Neural crest cell (in vitro differentiated cells): ENCODE measurements around the gene POU2F1. TPM values are rescaled to one million over a fixed set of nuclear protein-coding genes. Genes with fewer than 3 reads are reported as not detected.

Source experiments
- DNase-seq: peaks from one replicate; pipeline ENCODE4 v3.0.0; 2021; ENCODE audit warnings: low read depth, mixed read lengths, low spot score
- H3K27ac Mint-ChIP-seq: one replicate; pipeline ENCODE4 v1.8.0; 2021; ENCODE audit warnings: mild to moderate bottlenecking, mixed read lengths; ENCODE audit not compliant: unreplicated experiment
- H3K27me3 Mint-ChIP-seq: 2 replicates; pipeline ENCODE4 v1.8.0; 2021; ENCODE audit warnings: low read depth, mild to moderate bottlenecking, mixed read lengths
- H3K36me3 Mint-ChIP-seq: 2 replicates; pipeline ENCODE4 v1.8.0; 2021; ENCODE audit warnings: low read depth, mild to moderate bottlenecking, mixed read lengths
- H3K4me1 Mint-ChIP-seq: 2 replicates; pipeline ENCODE4 v1.8.0; 2021; ENCODE audit warnings: mixed read lengths
- H3K4me3 Mint-ChIP-seq: one replicate; pipeline ENCODE4 v1.8.0; 2021; ENCODE audit warnings: mild to moderate bottlenecking, mixed read lengths
- H3K9me3 Mint-ChIP-seq: 2 replicates; pipeline ENCODE4 v1.8.0; 2021; ENCODE audit warnings: mixed read lengths
- CTCF ChIP-seq: fragments of 200-600 bp; sonication (generic); conservative IDR thresholded peaks from 2 replicates; pipeline ENCODE4 v1.5.0; 2021; ENCODE audit warnings: antibody characterized with exemption, mild to moderate bottlenecking
- total RNA-seq: library from RNA; stranded (reverse); gene quantifications from 2 replicates; pipeline ENCODE4 v1.2.1, GENCODE V29; 2021

The POU2F1 gene
- total RNA-seq, 1 donor from 2014 or later: 40.1 TPM

- no peak for TF ChIP-seq CTCF
- no peak overlapping the region for H3K27ac Mint-ChIP-seq
- H3K27me3 Mint-ChIP-seq: no peaks in the 10 kb centered on the region
- no peak for DNase-seq
- H3K36me3 Mint-ChIP-seq: no peaks in the 10 kb centered on the region
- no peaks in the 10 kb centered on the region for H3K9me3 Mint-ChIP-seq
- H3K4me1 Mint-ChIP-seq: peaks cover 26% of the 10 kb centered on the region
- no peak overlapping the region for H3K4me3 Mint-ChIP-seq
These were observed 46.3 kb downstream of the POU2F1 start for GRCh38 chr1:167266965-167267364.

- Mint-ChIP-seq H3K4me1 (peaks cover 35% of the 10 kb centered on the region), H3K9me3 (no peaks in the 10 kb centered on the region), H3K36me3 (no peaks in the 10 kb centered on the region), H3K27me3 (no peaks in the 10 kb centered on the region), H3K27ac (no peak overlapping the region), H3K4me3 (no peak overlapping the region)
- TF ChIP-seq CTCF: no peak
- no peak for DNase-seq
These were observed 47.7 kb downstream of the POU2F1 start for GRCh38 chr1:167268347-167268787.

- Mint-ChIP-seq H3K27ac (no peak overlapping the region), H3K27me3 (no peaks in the 10 kb centered on the region), H3K4me1 (peaks cover 40% of the 10 kb centered on the region), H3K9me3 (no peaks in the 10 kb centered on the region), H3K4me3 (no peak overlapping the region), H3K36me3 (no peaks in the 10 kb centered on the region)
- no peak for TF ChIP-seq CTCF
- no peak for DNase-seq
These were observed 49.8 kb downstream of the POU2F1 start for GRCh38 chr1:167270349-167271092.

- TF ChIP-seq CTCF: no peak
- Mint-ChIP-seq H3K9me3 (no peaks in the 10 kb centered on the region), H3K4me3 (no peak overlapping the region), H3K36me3 (no peaks in the 10 kb centered on the region), H3K27me3 (no peaks in the 10 kb centered on the region), H3K4me1 (peaks cover 49% of the 10 kb centered on the region), H3K27ac (no peak overlapping the region)
- DNase-seq: no peak
These were observed 51.8 kb downstream of the POU2F1 start for GRCh38 chr1:167272369-167272957.

GRCh38 chr1:167273027-167273800, 52.5 kb downstream of the POU2F1 start:
- no peak for TF ChIP-seq CTCF
- Mint-ChIP-seq H3K4me1 (peaks cover 48% of the 10 kb centered on the region), H3K4me3 (no peak overlapping the region), H3K27me3 (no peaks in the 10 kb centered on the region), H3K27ac (no peak overlapping the region), H3K36me3 (no peaks in the 10 kb centered on the region), H3K9me3 (no peaks in the 10 kb centered on the region)
- no peak for DNase-seq
